ENCODE data around the gene TRNT1. TPM values are rescaled to one million over a fixed set of nuclear protein-coding genes. Genes with fewer than 3 reads are reported as not detected.

The TRNT1 gene
- polyA plus RNA-seq, 1 donor (not counting 4 experiments of a cell fraction or from before 2014, with no cell fraction given), result 13.0 TPM

- Histone ChIP-seq H3K79me2 (ENCODE audit: control insufficient read depth, insufficient read depth, low read length) (no peaks in the 10 kb centered on the region), H3K9ac (ENCODE audit: control insufficient read depth, extremely low read depth, insufficient read depth, low read length) (no peak overlapping the region), H3K4me1 (ENCODE audit: control insufficient read depth, extremely low read depth, insufficient read depth, low read length) (no peaks in the 10 kb centered on the region), H3K4me2 (ENCODE audit: control insufficient read depth, extremely low read depth, insufficient read depth, low read depth, low read length) (no peak overlapping the region), H3K36me3 (ENCODE audit: control insufficient read depth in 2 of 2, extremely low read depth in 1 of 2, insufficient read depth in 2 of 2, low read length in 2 of 2) (no peaks in the 10 kb centered on the region), H3K27ac (ENCODE audit: control insufficient read depth, insufficient read depth, low read length) (no peak overlapping the region), H2AFZ (ENCODE audit: control insufficient read depth, low read length) (no peak overlapping the region), H3K27me3 (ENCODE audit: control insufficient read depth, extremely low read depth, insufficient read depth, low read length) (no peaks in the 10 kb centered on the region), H3K9me3 (ENCODE audit: control insufficient read depth, low read depth, low read length) (no peaks in the 10 kb centered on the region), H3K4me3 (ENCODE audit: control insufficient read depth in 2 of 3, extremely low read depth in 1 of 3, insufficient read depth in 2 of 3, low read depth in 1 of 3, low read length in 3 of 3) (no peak overlapping the region), H4K20me1 (ENCODE audit: control insufficient read depth, extremely low read depth, insufficient read depth, low read length) (no peaks in the 10 kb centered on the region), H3K9me1 (ENCODE audit: control insufficient read depth, extremely low read depth, insufficient read depth, low read length) (no peaks in the 10 kb centered on the region)
- FAIRE-seq (no peak), DNase-seq (ENCODE audit: low read depth, low spot score) (no peak)
- no peak for TF ChIP-seq CTCF (optimal IDR thresholded peaks at IDR 0.05 in 1 of 3, IDR thresholded peaks at IDR 0.05 in 1 of 3, conservative IDR thresholded peaks at IDR 0.05 in 1 of 3; ENCODE audit: extremely low read depth in 1 of 3, insufficient read depth in 2 of 3, low read length in 3 of 3)
- no peak for TF ChIP-seq EZH2 (IDR thresholded peaks at IDR 0.05; ENCODE audit: low read length)
- dilution Hi-C loops (cut with MboI; ENCODE audit: extremely low pct_ligation_motif_present, low sequenced_read_pairs), result no loop called here
Measured at GRCh38 chr3:3084890-3085289, 41.9 kb upstream of the TRNT1 start.

GRCh38 chr3:3085782-3086181 is 41.0 kb upstream of the TRNT1 start:
- FAIRE-seq, result no peak
- DNase-seq (ENCODE audit: low read depth, low spot score), result no peak
- H4K20me1 ChIP-seq (ENCODE audit: control insufficient read depth, extremely low read depth, insufficient read depth, low read length), result no peaks in the 10 kb centered on the region
- no peak overlapping the region for H3K27ac ChIP-seq (ENCODE audit: control insufficient read depth, insufficient read depth, low read length)
- no peak overlapping the region for H3K9ac ChIP-seq (ENCODE audit: control insufficient read depth, extremely low read depth, insufficient read depth, low read length)
- dilution Hi-C loops (cut with MboI; ENCODE audit: extremely low pct_ligation_motif_present, low sequenced_read_pairs), result no loop called here
- TF ChIP-seq EZH2 (IDR thresholded peaks at IDR 0.05; ENCODE audit: low read length) (no peak), CTCF (optimal IDR thresholded peaks at IDR 0.05 in 1 of 3, IDR thresholded peaks at IDR 0.05 in 1 of 3, conservative IDR thresholded peaks at IDR 0.05 in 1 of 3; ENCODE audit: extremely low read depth in 1 of 3, insufficient read depth in 2 of 3, low read length in 3 of 3) (no peak)
- no peaks in the 10 kb centered on the region for H3K79me2 ChIP-seq (ENCODE audit: control insufficient read depth, insufficient read depth, low read length)
- H2AFZ ChIP-seq (ENCODE audit: control insufficient read depth, low read length), result no peak overlapping the region
- no peak overlapping the region for H3K4me3 ChIP-seq (ENCODE audit: control insufficient read depth in 2 of 3, extremely low read depth in 1 of 3, insufficient read depth in 2 of 3, low read depth in 1 of 3, low read length in 3 of 3)
- H3K27me3 ChIP-seq (ENCODE audit: control insufficient read depth, extremely low read depth, insufficient read depth, low read length), result no peaks in the 10 kb centered on the region
- H3K9me1 ChIP-seq (ENCODE audit: control insufficient read depth, extremely low read depth, insufficient read depth, low read length), result no peaks in the 10 kb centered on the region
- H3K36me3 ChIP-seq (ENCODE audit: control insufficient read depth in 2 of 2, extremely low read depth in 1 of 2, insufficient read depth in 2 of 2, low read length in 2 of 2), result no peaks in the 10 kb centered on the region
- H3K4me1 ChIP-seq (ENCODE audit: control insufficient read depth, extremely low read depth, insufficient read depth, low read length), result no peaks in the 10 kb centered on the region
- no peaks in the 10 kb centered on the region for H3K9me3 ChIP-seq (ENCODE audit: control insufficient read depth, low read depth, low read length)
- H3K4me2 ChIP-seq (ENCODE audit: control insufficient read depth, extremely low read depth, insufficient read depth, low read depth, low read length), result no peak overlapping the region

All from keratinocyte (primary cell).